Mucosa of gallbladder (tissue), 1 donor: ENCODE results near the gene DPH2. TPM values are rescaled to one million over a fixed set of nuclear protein-coding genes. Genes with fewer than 3 reads are reported as not detected.

Experiments used
- DNase-seq: peaks from one replicate; pipeline ENCODE4 v3.0.0-alpha.2; 2020; ENCODE audit warnings: low spot score
- total RNA-seq: library from RNA; stranded (reverse); gene quantifications from one replicate; pipeline ENCODE4 v1.2.1, GENCODE V29; 2021
- donor health status: DM: no; HTN: no; CAD: no.

Gene DPH2
- total RNA-seq, 1 donor from 2014 or later, result 16.6 TPM

GRCh38 chr1:43999455-43999854 lies 29.6 kb downstream of the DPH2 start:
- no peak for DNase-seq

GRCh38 chr1:44000122-44000665 lies 30.4 kb downstream of the DPH2 start:
- DNase-seq, result no peak

GRCh38 chr1:44002165-44002564 lies 32.4 kb downstream of the DPH2 start:
- no peak for DNase-seq

GRCh38 chr1:44002606-44003157 lies 32.9 kb downstream of the DPH2 start:
- no peak for DNase-seq

- no peak for DNase-seq
These were observed 38.4 kb downstream of the DPH2 start for GRCh38 chr1:44008259-44008658.

- DNase-seq, result no peak
These were observed 41.2 kb downstream of the DPH2 start for GRCh38 chr1:44010935-44011471.

GRCh38 chr1:44012404-44012803 lies 42.6 kb downstream of the DPH2 start:
- no peak for DNase-seq

GRCh38 chr1:44012941-44013609 lies 43.3 kb downstream of the DPH2 start:
- DNase-seq, result no peak

GRCh38 chr1:44013949-44014348 lies 44.1 kb downstream of the DPH2 start:
- no peak for DNase-seq

GRCh38 chr1:44014365-44015104 lies 44.7 kb downstream of the DPH2 start:
- DNase-seq, result no peak

GRCh38 chr1:44015206-44015605 lies 45.4 kb downstream of the DPH2 start:
- DNase-seq, result no peak

GRCh38 chr1:44016041-44016889 lies 46.5 kb downstream of the DPH2 start:
- DNase-seq, result no peak

- DNase-seq, result no peak
These were observed 47.1 kb downstream of the DPH2 start for GRCh38 chr1:44016890-44017400.

- no peak for DNase-seq
These were observed 49.7 kb downstream of the DPH2 start for GRCh38 chr1:44019466-44019948.

- DNase-seq, result no peak
These were observed 50.7 kb downstream of the DPH2 start for GRCh38 chr1:44020464-44020863.

GRCh38 chr1:44021156-44021555 lies 51.3 kb downstream of the DPH2 start:
- DNase-seq, result no peak

GRCh38 chr1:44021581-44022321 lies 51.9 kb downstream of the DPH2 start:
- DNase-seq, result no peak
